ENCODE data around the gene TAS2R42.

DNA sequence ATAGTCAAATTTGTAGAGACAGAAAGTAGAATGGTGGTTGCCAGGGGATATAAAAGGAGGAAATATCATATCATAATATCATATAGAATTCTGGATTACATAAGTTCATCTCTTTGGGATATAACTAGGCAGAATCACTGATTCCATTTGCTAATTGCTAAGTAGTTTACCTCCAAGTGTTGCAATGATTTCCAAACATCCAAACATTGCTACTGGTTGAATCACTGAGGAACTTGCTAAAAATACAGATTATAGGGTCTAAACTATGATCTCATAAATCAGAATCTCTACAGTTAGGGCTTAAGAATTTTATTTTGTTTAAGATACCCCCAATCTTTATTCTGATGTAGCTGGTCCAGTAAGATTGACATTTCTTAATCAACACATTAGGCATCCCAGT is 16.1 kb upstream of the TAS2R42 start:
- TF ChIP-seq CTCF (IDR thresholded peaks at IDR 0.05; ENCODE audit: low read length) (no peak), EZH2 (IDR thresholded peaks at IDR 0.05; ENCODE audit: borderline replicate concordance, low read length) (no peak)

All from OCI-LY1 (cell line).